Lung (tissue), 12 donors: ENCODE results near the gene ERRFI1. TPM values are rescaled to one million over a fixed set of nuclear protein-coding genes. Genes with fewer than 3 reads are reported as not detected.
"Not testable (repeated sequence)": the region's sequence is repeated elsewhere in the genome, so short reads cannot be mapped to it uniquely, and the experiment has no call there.

Experiments used
- ATAC-seq: fragments of 200-7000 bp; cut with Tn5 transposase; one replicate; pipeline ENCODE4 v1.9.1; 2020; ENCODE audit warnings: moderate number of reproducible peaks; ENCODE audit not compliant: insufficient read depth, low FRiP score
- DNase-seq, 3 donors: peaks; one replicate each; pipeline ENCODE4 v3.0.0-alpha.2; 2013 to 2017
- H3K27ac ChIP-seq, 2 donors: one replicate each; pipeline ENCODE4 v1.5.1; 2013; ENCODE audit warnings: mild to moderate bottlenecking in 2 of 2, moderate library complexity in 2 of 2, control low read depth in 1 of 2, inconsistent platforms in 1 of 2, low read depth in 1 of 2, low read length in 1 of 2
- H3K27me3 ChIP-seq, 3 donors: one replicate each; pipeline ENCODE4 v1.5.1; 2013; ENCODE audit warnings: low read length in 2 of 3; ENCODE audit not compliant: control insufficient read depth in 3 of 3, insufficient read depth in 3 of 3
- H3K36me3 ChIP-seq, 4 donors: one replicate each; pipeline ENCODE4 v1.5.1; 2013; ENCODE audit warnings: low read length in 4 of 4, mild to moderate bottlenecking in 1 of 4, moderate library complexity in 1 of 4; ENCODE audit not compliant: control insufficient read depth in 4 of 4, insufficient read depth in 4 of 4
- H3K4me1 ChIP-seq, 5 donors: one replicate each; pipeline ENCODE4 v1.5.1; 2013; ENCODE audit warnings: low read length in 5 of 5, mild to moderate bottlenecking in 2 of 5, moderate library complexity in 1 of 5; ENCODE audit not compliant: control insufficient read depth in 5 of 5, insufficient read depth in 5 of 5
- H3K4me3 ChIP-seq: one replicate; pipeline ENCODE4 v1.5.1; 2013; ENCODE audit warnings: mild to moderate bottlenecking, control low read depth, moderate library complexity
- H3K9ac ChIP-seq, 2 donors: one replicate each; pipeline ENCODE4 v1.5.1; 2013; ENCODE audit warnings: low read length in 2 of 2, control low read depth in 1 of 2; ENCODE audit not compliant: insufficient read depth in 1 of 2
- H3K9me3 ChIP-seq, 4 donors: one replicate each; pipeline ENCODE4 v1.5.1; 2013; ENCODE audit warnings: low read length in 3 of 4, mild to moderate bottlenecking in 1 of 4, moderate library complexity in 1 of 4; ENCODE audit not compliant: control insufficient read depth in 4 of 4, insufficient read depth in 3 of 4
- WGBS, 2 donors: extraction: QIAGEN DNeasy Blood & Tissue Kit; methylation state at CpG; one replicate each; pipeline ENCODE4 v1.1.7; 2013; 5-methylcytosine and 5-hydroxymethylcytosine counted together
- polyA plus RNA-seq, 2 donors: library from polyadenylated mRNA; stranded (reverse); fragments of 200-250 nt; gene quantifications; one replicate each; pipeline ENCODE4 v1.2.1, GENCODE V29; 2013
- total RNA-seq, 2 donors: library from RNA; depleted of rRNA in 1 of 2; stranded (reverse); fragments of >200 nt in 1 of 2; gene quantifications; one replicate each; pipeline ENCODE4 v1.2.1, GENCODE V29; 2014 to 2021
- TF ChIP-seq, protein P1 (sequence below): IDR thresholded peaks from 2 replicates; pipeline ENCODE4 v1.5.1; 2012; ENCODE audit warnings: mild to moderate bottlenecking; ENCODE audit errors: control extremely low read depth, extremely low read depth
- donor health status: control.
- donor health status: control.
- donor health status: Bipolar disorder and iron deficiency.
- donor health status: healthy.
- donor health status: DM: yes; HTN: yes; CAD: no.

Gene ERRFI1
- total and polyA plus RNA-seq, 4 donors, result 26.5 to 89.2 (median 61.4) TPM

DNA sequence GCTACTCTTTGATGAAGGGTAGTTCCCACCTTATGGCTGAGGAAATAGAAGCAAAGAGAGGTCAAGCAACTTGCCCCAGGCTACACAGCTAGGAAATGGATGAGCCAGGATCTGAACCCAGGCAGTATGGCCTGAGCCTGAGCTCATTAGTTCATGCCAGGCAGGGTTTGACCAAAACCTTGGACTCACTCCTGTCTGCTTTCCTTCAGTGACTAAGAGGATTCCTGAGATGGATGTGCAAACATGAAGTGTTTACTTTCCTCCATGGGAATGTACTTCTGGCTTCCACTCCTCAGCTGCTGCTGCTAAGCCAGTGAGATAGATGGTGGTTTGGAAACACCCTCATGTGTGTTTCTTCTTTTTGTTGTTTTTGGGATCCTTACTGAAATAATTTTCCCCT, 35.1 kb upstream of the ERRFI1 start:
- ATAC-seq (peak; percentile 82), DNase-seq (peak; percentile 30 to 82 (median 63))
- H3K27me3 ChIP-seq, result no peaks in the 10 kb centered on the region
- peaks cover 0 to 13% (median 4%) of the 10 kb centered on the region in 5 donors for H3K4me1 ChIP-seq
- H3K4me3 ChIP-seq, result no peak overlapping the region
- TF ChIP-seq, protein P1, sequence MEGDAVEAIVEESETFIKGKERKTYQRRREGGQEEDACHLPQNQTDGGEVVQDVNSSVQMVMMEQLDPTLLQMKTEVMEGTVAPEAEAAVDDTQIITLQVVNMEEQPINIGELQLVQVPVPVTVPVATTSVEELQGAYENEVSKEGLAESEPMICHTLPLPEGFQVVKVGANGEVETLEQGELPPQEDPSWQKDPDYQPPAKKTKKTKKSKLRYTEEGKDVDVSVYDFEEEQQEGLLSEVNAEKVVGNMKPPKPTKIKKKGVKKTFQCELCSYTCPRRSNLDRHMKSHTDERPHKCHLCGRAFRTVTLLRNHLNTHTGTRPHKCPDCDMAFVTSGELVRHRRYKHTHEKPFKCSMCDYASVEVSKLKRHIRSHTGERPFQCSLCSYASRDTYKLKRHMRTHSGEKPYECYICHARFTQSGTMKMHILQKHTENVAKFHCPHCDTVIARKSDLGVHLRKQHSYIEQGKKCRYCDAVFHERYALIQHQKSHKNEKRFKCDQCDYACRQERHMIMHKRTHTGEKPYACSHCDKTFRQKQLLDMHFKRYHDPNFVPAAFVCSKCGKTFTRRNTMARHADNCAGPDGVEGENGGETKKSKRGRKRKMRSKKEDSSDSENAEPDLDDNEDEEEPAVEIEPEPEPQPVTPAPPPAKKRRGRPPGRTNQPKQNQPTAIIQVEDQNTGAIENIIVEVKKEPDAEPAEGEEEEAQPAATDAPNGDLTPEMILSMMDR, result no peak
- no peaks in the 10 kb centered on the region for H3K9me3 ChIP-seq
- peak overlapping the region in 1 of 2 donors; percentile 79 for H3K27ac ChIP-seq
- H3K9ac ChIP-seq, result no peak overlapping the region
- H3K36me3 ChIP-seq, result no peaks in the 10 kb centered on the region

- WGBS, 2 donors, result 57 to 83% methylated on average over 6 of the region's 6 CpGs
- Histone ChIP-seq H3K36me3 (no peaks in the 10 kb centered on the region), H3K9ac (no peak overlapping the region), H3K27me3 (no peaks in the 10 kb centered on the region), H3K9me3 (no peaks in the 10 kb centered on the region), H3K4me3 (no peak overlapping the region), H3K27ac (peak overlapping the region in 1 of 2 donors; percentile 61), H3K4me1 (peaks cover 0 to 13% (median 4%) of the 10 kb centered on the region in 5 donors)
- TF ChIP-seq, protein P1, result no peak
- peak in 1 of 3 donors; percentile 29 for DNase-seq
- ATAC-seq, result no peak
Observed at GRCh38 chr1:8059161-8059622, 33.1 kb upstream of the ERRFI1 start.

GRCh38 chr1:8057779-8058178, 31.7 kb upstream of the ERRFI1 start:
- not testable (repeated sequence) for H3K27ac ChIP-seq, DNase-seq, ATAC-seq, H3K9ac ChIP-seq, H3K36me3 ChIP-seq, H3K27me3 ChIP-seq, H3K4me3 ChIP-seq, H3K9me3 ChIP-seq
- 78 to 90% methylated on average over 7 of the region's 7 CpGs for WGBS, 2 donors
- H3K4me1 ChIP-seq, result peaks cover 0 to 13% (median 4%) of the 10 kb centered on the region in 5 donors

DNA sequence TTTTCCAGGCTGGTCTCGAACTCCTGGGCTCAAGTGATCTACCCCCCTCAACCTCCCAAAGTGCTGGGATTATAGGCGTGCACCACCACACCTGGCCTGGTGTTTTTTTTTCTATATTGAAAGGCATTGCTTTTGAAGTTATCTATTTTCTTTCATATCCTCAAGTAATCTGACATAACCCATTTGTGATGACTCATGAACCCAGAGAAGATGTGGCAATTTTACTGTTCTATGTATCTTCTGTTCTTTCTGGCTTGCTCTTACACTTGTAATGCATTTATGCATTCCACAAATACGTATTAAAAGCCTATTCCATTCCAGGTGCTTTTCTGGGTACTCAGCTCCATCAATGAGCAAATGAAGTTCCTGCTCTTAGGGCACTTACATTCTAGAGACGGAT, 29.9 kb upstream of the ERRFI1 start:
- no peak overlapping the region for H3K27ac ChIP-seq

More for the DNA sequence above, 29.9 kb upstream of the ERRFI1 start:
- H3K36me3 ChIP-seq, result no peaks in the 10 kb centered on the region
- no peak overlapping the region for H3K4me3 ChIP-seq
- H3K9ac ChIP-seq, result no peak overlapping the region
- peaks cover 0 to 6% (median 0%) of the 10 kb centered on the region in 5 donors for H3K4me1 ChIP-seq
- DNase-seq (no peak), ATAC-seq (no peak)
- TF ChIP-seq, protein P1, result no peak
- no peaks in the 10 kb centered on the region for H3K27me3 ChIP-seq
- 81 to 86% methylated on average over 4 of the region's 4 CpGs for WGBS, 2 donors
- H3K9me3 ChIP-seq, result no peaks in the 10 kb centered on the region
